Large intestine (tissue), 3 donors: ENCODE measurements around the gene HELB. TPM values are rescaled to one million over a fixed set of nuclear protein-coding genes. Genes with fewer than 3 reads are reported as not detected.

ENCODE experiments used
- DNase-seq, 2 donors: peaks; one replicate each; pipeline versions ENCODE4 v3.0.0 to v3.0.0-alpha.2; 2013
- H3K27ac ChIP-seq: one replicate; pipeline ENCODE4 v1.5.1; 2013; ENCODE audit warnings: low read length
- H3K27me3 ChIP-seq: 2 replicates; pipeline ENCODE4 v1.6.1; 2013; ENCODE audit warnings: low read length; ENCODE audit not compliant: control insufficient read depth, insufficient read depth
- H3K36me3 ChIP-seq: 2 replicates; pipeline ENCODE4 v1.6.1; 2013; ENCODE audit warnings: low read length; ENCODE audit not compliant: control insufficient read depth, insufficient read depth
- H3K4me1 ChIP-seq: one replicate; pipeline ENCODE4 v1.6.1; 2013; ENCODE audit warnings: low read length; ENCODE audit not compliant: control insufficient read depth, insufficient read depth
- H3K4me3 ChIP-seq: one replicate; pipeline ENCODE4 v1.5.1; 2013; ENCODE audit warnings: low read length
- H3K9me3 ChIP-seq: one replicate; pipeline ENCODE4 v1.6.1; 2013; ENCODE audit warnings: mild to moderate bottlenecking, low read depth, low read length, moderate library complexity; ENCODE audit not compliant: control insufficient read depth
- WGBS: methylation state at CpG from one replicate; pipeline ENCODE4 v1.1.5; 2013; ENCODE audit warnings: low lambda C conversion rate; ENCODE audit not compliant: insufficient coverage; 5-methylcytosine and 5-hydroxymethylcytosine counted together
- polyA plus RNA-seq: library from polyadenylated mRNA; unstranded; fragments of 120-200 nt; gene quantifications from one replicate; pipeline ENCODE4 v1.2.1, GENCODE V29; 2013

Gene HELB
- polyA plus RNA-seq, 1 donor: 3.5 TPM

DNA sequence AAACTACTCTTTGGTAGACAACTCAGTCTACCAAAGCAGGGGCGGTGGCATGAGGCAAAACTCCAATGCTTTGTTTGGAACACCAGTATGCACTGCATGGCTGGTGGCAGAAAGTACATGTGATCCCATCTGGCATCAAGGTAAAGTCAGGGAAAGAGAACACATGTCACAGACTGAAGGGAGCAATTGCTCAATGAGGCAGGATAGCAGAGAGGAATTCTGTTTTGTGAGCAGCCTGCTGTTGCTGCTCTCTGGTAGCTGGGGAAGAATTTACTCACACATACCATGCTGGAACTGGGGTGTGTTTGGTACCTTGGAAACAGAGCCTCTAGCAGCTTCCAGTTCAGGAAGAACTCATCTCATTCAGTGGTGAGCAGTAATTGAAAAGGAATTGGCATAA, 84.8 kb downstream of the HELB start:
- Histone ChIP-seq H3K4me1 (no peaks in the 10 kb centered on the region), H3K27me3 (no peaks in the 10 kb centered on the region), H3K4me3 (no peak overlapping the region), H3K27ac (no peak overlapping the region), H3K9me3 (no peaks in the 10 kb centered on the region), H3K36me3 (no peaks in the 10 kb centered on the region)
- DNase-seq: no peak
- WGBS: no CpG with 5 or more reads among the region's 1 CpG

Other genes starting within 250 kb of the HELB start
- 29.2 TPM for gene LLPH, start 171.7 kb upstream of the HELB start, polyA plus RNA-seq
- 134 TPM for gene TMBIM4, start 132.5 kb upstream of the HELB start, polyA plus RNA-seq
- gene IRAK3, start 113.3 kb upstream of the HELB start, polyA plus RNA-seq: 3.4 TPM